ENCODE measurements around the gene UPP1. TPM values are rescaled to one million over a fixed set of nuclear protein-coding genes. Genes with fewer than 3 reads are reported as not detected.

The UPP1 gene
- total RNA-seq, 1 donor from 2014 or later, result 21.1 TPM

DNA sequence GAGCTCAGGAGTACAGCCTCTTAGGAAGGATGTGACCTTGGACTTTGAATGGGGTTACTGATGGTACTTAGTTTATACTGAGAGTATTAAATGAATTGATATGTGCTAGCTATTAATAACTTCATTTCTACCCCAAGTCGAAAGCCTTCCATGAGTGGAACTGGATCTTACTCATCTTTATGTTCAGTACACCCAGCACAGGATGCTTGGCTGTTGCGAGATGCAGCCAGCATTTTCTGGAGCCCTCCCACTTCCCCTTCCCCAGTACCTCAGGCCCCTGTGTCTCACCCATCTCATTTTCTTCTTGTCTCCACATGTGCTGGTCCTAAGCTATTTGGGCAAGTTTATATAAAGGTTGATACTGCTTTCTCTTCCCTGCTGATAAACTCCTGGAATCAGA, 7.2 kb downstream of the UPP1 start:
- intact Hi-C loops (cut with DNase I), result no loop called here
- H3K4me1 ChIP-seq, result peaks cover 0 to 22% of the 10 kb centered on the region in 2 donors
- H3K9me3 ChIP-seq, result no peaks in the 10 kb centered on the region
- peaks cover 8 to 56% of the 10 kb centered on the region in 2 donors for H3K36me3 ChIP-seq
- no peak for DNase-seq (ENCODE audit: low spot score in 2 of 2)
- no peak overlapping the region for H3K4me3 ChIP-seq
- peak overlapping the region; percentile 4 to 9 for H3K27ac ChIP-seq
- H3K27me3 ChIP-seq, result no peaks in the 10 kb centered on the region
- TF ChIP-seq, protein P1, sequence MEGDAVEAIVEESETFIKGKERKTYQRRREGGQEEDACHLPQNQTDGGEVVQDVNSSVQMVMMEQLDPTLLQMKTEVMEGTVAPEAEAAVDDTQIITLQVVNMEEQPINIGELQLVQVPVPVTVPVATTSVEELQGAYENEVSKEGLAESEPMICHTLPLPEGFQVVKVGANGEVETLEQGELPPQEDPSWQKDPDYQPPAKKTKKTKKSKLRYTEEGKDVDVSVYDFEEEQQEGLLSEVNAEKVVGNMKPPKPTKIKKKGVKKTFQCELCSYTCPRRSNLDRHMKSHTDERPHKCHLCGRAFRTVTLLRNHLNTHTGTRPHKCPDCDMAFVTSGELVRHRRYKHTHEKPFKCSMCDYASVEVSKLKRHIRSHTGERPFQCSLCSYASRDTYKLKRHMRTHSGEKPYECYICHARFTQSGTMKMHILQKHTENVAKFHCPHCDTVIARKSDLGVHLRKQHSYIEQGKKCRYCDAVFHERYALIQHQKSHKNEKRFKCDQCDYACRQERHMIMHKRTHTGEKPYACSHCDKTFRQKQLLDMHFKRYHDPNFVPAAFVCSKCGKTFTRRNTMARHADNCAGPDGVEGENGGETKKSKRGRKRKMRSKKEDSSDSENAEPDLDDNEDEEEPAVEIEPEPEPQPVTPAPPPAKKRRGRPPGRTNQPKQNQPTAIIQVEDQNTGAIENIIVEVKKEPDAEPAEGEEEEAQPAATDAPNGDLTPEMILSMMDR (IDR thresholded peaks at IDR 0.05), result no peak

GRCh38 chr7:48097521-48098231, 8.6 kb downstream of the UPP1 start:
- Histone ChIP-seq H3K4me3 (no peak overlapping the region), H3K27ac (peak overlapping the region; percentile 39 to 56), H3K36me3 (peaks cover 20 to 57% of the 10 kb centered on the region in 2 donors), H3K27me3 (no peaks in the 10 kb centered on the region), H3K4me1 (peaks cover 0 to 22% of the 10 kb centered on the region in 2 donors), H3K9me3 (no peaks in the 10 kb centered on the region)
- intact Hi-C loops (cut with DNase I), result no loop called here
- TF ChIP-seq, protein P1 (IDR thresholded peaks at IDR 0.05), result no peak
- DNase-seq (ENCODE audit: low spot score in 2 of 2), result no peak

DNA sequence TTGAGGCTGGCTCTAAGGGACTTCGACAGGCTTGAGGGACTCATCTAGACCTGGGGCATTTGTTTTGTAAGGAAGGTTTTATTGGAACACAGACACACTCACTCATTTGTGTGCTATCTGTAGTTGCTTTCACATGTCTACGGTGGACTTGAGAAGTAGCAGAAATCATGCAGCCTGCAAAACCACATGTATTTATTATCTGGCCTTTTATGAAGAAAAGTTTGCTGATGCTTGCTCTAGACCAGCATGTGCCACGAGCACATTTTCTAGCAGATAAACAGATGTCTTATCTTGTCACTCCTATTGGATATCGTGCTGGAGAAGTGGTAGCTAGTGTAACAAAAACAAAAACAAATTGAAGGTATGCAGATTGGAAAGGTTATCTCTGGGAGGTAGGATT, 9.8 kb downstream of the UPP1 start:
- Histone ChIP-seq H3K4me1 (peaks cover 0 to 22% of the 10 kb centered on the region in 2 donors), H3K27me3 (no peaks in the 10 kb centered on the region), H3K9me3 (no peaks in the 10 kb centered on the region), H3K27ac (no peak overlapping the region), H3K36me3 (peaks cover 32 to 57% of the 10 kb centered on the region in 2 donors), H3K4me3 (no peak overlapping the region)
- intact Hi-C loops (cut with DNase I), result no loop called here
- DNase-seq (ENCODE audit: low spot score in 2 of 2), result no peak
- TF ChIP-seq, protein P1 (IDR thresholded peaks at IDR 0.05), result no peak

DNA sequence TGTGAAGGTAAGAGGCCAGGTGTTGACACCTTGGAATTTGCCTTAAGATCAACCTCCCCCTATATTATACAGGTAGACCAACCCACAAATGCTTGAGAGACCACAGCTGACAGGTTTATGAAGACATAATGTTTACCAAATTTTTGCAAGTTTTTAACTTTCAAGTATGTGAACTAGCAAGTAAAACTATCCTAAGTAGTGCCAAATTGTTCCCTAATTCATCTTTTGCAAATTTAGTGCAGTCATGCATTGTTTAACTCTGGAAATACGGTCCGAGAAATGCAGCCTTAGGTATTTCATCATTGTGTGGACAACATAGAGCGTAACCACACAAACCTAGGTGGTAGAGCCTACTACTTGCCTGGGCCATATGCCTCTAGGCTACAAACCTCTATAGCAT, 10.7 kb downstream of the UPP1 start:
- TF ChIP-seq, protein P1 (IDR thresholded peaks at IDR 0.05), result no peak
- H3K9me3 ChIP-seq, result no peaks in the 10 kb centered on the region
- no peaks in the 10 kb centered on the region for H3K27me3 ChIP-seq
- no peak overlapping the region for H3K27ac ChIP-seq
- no peak overlapping the region for H3K4me3 ChIP-seq
- H3K4me1 ChIP-seq, result peaks cover 0 to 13% of the 10 kb centered on the region in 2 donors
- intact Hi-C loops (cut with DNase I), result no loop called here
- DNase-seq (ENCODE audit: low spot score in 2 of 2), result no peak
- H3K36me3 ChIP-seq, result peaks cover 40 to 66% of the 10 kb centered on the region in 2 donors

- Histone ChIP-seq H3K27me3 (no peaks in the 10 kb centered on the region), H3K36me3 (peaks cover 46 to 69% of the 10 kb centered on the region in 2 donors), H3K4me3 (no peak overlapping the region), H3K9me3 (no peaks in the 10 kb centered on the region), H3K4me1 (peaks cover 0 to 7% of the 10 kb centered on the region in 2 donors), H3K27ac (no peak overlapping the region)
- no peak for DNase-seq (ENCODE audit: low spot score in 2 of 2)
- intact Hi-C loops (cut with DNase I), result no loop called here
- TF ChIP-seq, protein P1 (IDR thresholded peaks at IDR 0.05), result no peak
Measured at GRCh38 chr7:48101352-48101751, 12.3 kb downstream of the UPP1 start.

Data from ascending aorta (tissue), 2 donors.